ENCODE measurements around the gene PTGES3.

GRCh38 chr12:56616925-56617324, 71.2 kb downstream of the PTGES3 start:
- no peak for TF ChIP-seq POLR2A (IDR thresholded peaks at IDR 0.05)
- no peak for TF ChIP-seq CTCF (IDR thresholded peaks at IDR 0.05 in 4 of 5, conservative IDR thresholded peaks at IDR 0.05 in 1 of 5)
